ENCODE measurements around the gene SUSD4. TPM values are rescaled to one million over a fixed set of nuclear protein-coding genes. Genes with fewer than 3 reads are reported as not detected.

The SUSD4 gene
- total RNA-seq, 1 experiment from 2014 or later, result 7.2 TPM

GRCh38 chr1:223175633-223176032 lies 188.3 kb downstream of the SUSD4 start:
- Mint-ChIP-seq H3K4me1 (ENCODE audit: low read depth, unreplicated experiment) (peaks cover 44% of the 10 kb centered on the region), H3K27ac (ENCODE audit: unreplicated experiment) (no peak overlapping the region), H3K4me3 (ENCODE audit: low read depth, unreplicated experiment) (no peak overlapping the region), H3K36me3 (ENCODE audit: insufficient read depth, unreplicated experiment) (no peaks in the 10 kb centered on the region), H3K27me3 (ENCODE audit: unreplicated experiment) (no peaks in the 10 kb centered on the region), H3K9me3 (ENCODE audit: low read depth, unreplicated experiment) (no peaks in the 10 kb centered on the region)
- CTCF ChIA-PET, result interaction anchor here (0.7 to 1.5 kb wide), 13 partner anchors 14 to 490 kb away, joined by 3 to 18 read pairs (median 4); partner anchors contain the start of genes CAPN8 and SUSD4
- no TSS peak for BruUV-seq (replicated peaks)
- intact Hi-C loops (cut with micrococcal nuclease; ENCODE audit: unreplicated experiment), result loop anchor here (1.0 kb wide), 2 partner anchors 69 to 356 kb away; no protein-coding TSS in a partner anchor
- no peak for DNase-seq
- TF ChIP-seq CTCF (IDR thresholded peaks at IDR 0.05; ENCODE audit: unreplicated experiment), result no peak

DNA sequence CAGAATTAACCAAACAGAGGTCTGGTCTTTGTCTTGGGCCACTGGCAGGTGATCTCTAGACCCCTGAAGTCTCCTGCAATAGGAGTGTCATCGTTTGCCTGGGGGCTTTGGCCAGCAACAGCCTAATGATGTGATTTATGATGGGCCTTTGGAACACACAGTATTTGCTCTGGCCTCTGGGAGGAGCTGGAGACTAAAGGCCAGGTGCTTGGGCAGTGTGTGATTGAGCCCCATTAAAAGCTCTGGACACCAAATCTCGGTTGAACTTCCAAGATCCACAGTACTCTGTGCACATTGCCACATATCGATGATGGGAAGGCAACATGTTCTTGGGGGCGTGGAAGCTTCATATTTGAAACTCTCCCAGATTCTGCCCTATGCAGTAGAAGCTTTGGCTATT lies 188.9 kb downstream of the SUSD4 start:
- Mint-ChIP-seq H3K4me1 (ENCODE audit: low read depth, unreplicated experiment) (peaks cover 38% of the 10 kb centered on the region), H3K27ac (ENCODE audit: unreplicated experiment) (no peak overlapping the region), H3K27me3 (ENCODE audit: unreplicated experiment) (no peaks in the 10 kb centered on the region), H3K9me3 (ENCODE audit: low read depth, unreplicated experiment) (no peaks in the 10 kb centered on the region), H3K36me3 (ENCODE audit: insufficient read depth, unreplicated experiment) (no peaks in the 10 kb centered on the region), H3K4me3 (ENCODE audit: low read depth, unreplicated experiment) (no peak overlapping the region)
- no TSS peak for BruUV-seq (replicated peaks)
- peak; percentile 54 for DNase-seq
- CTCF ChIA-PET, result interaction anchor here (0.6 to 1.5 kb wide), 13 partner anchors 13 to 1123 kb away, joined by 3 to 18 read pairs (median 4); partner anchors contain the start of genes CAPN8 and SUSD4
- TF ChIP-seq CTCF (IDR thresholded peaks at IDR 0.05; ENCODE audit: unreplicated experiment), result peak; percentile 47
- intact Hi-C loops (cut with micrococcal nuclease; ENCODE audit: unreplicated experiment), result loop anchor here (1.0 kb wide), 2 partner anchors 69 to 356 kb away; no protein-coding TSS in a partner anchor

Other genes starting within 250 kb of the SUSD4 start
- gene TLR5, start 220.9 kb downstream of the SUSD4 start, total RNA-seq (2022), result 11.7 and 17.3 TPM in 2 replicates
- 0.17 TPM in 1 of 2 replicates, not detected in the other for gene CCDC185, start 29.2 kb upstream of the SUSD4 start, total RNA-seq (2022)